GM18951 (cell line): ENCODE results near the gene AJAP1.

ENCODE experiments used
- POLR2A ChIP-seq: IDR thresholded peaks from 4 replicates; pipeline ENCODE4 v1.6.1; 2011; ENCODE audit warnings: mild to moderate bottlenecking; ENCODE audit not compliant: insufficient read length, insufficient read depth; ENCODE audit errors: extremely low read depth
- in situ Hi-C: fragments of 300-500 bp; cut with MboI; formaldehyde crosslinking; loops from one replicate; pipeline ENCODE4 v1.12.0; 2022; ENCODE audit warnings: low sequenced_read_pairs, mixed read lengths, inconsistent platforms; ENCODE audit not compliant: unreplicated experiment

The AJAP1 gene

GRCh38 chr1:4794020-4794780 lies 139.8 kb downstream of the AJAP1 start:
- no peak for TF ChIP-seq POLR2A

GRCh38 chr1:4796161-4797015 lies 142.0 kb downstream of the AJAP1 start:
- TF ChIP-seq POLR2A = no peak
- in situ Hi-C loops = no loop called here

More at GRCh38 chr1:4794020-4794780, 139.8 kb downstream of the AJAP1 start:
- in situ Hi-C loops = no loop called here

GRCh38 chr1:4797016-4797410 lies 142.6 kb downstream of the AJAP1 start:
- no peak for TF ChIP-seq POLR2A
- in situ Hi-C loops = no loop called here

- TF ChIP-seq POLR2A = no peak
- in situ Hi-C loops = no loop called here
Measured at GRCh38 chr1:4797429-4797828, 143.0 kb downstream of the AJAP1 start.

GRCh38 chr1:4801192-4801924 lies 146.9 kb downstream of the AJAP1 start:
- no peak for TF ChIP-seq POLR2A
- in situ Hi-C loops = loop anchor here (25.0 kb wide), 1 partner anchor 889 kb away; the partner anchor contains the start of gene C1orf174

- in situ Hi-C loops = loop anchor here (25.0 kb wide), 1 partner anchor 890 kb away; the partner anchor contains the start of gene C1orf174
- no peak for TF ChIP-seq POLR2A
Measured at GRCh38 chr1:4802024-4802423, 147.6 kb downstream of the AJAP1 start.

GRCh38 chr1:4803335-4803734 lies 148.9 kb downstream of the AJAP1 start:
- in situ Hi-C loops = loop anchor here (25.0 kb wide), 1 partner anchor 891 kb away; the partner anchor contains the start of gene C1orf174
- TF ChIP-seq POLR2A = no peak

- no peak for TF ChIP-seq POLR2A
- in situ Hi-C loops = loop anchor here (25.0 kb wide), 1 partner anchor 894 kb away; the partner anchor contains the start of gene C1orf174
Measured at GRCh38 chr1:4805987-4806386, 151.6 kb downstream of the AJAP1 start.

GRCh38 chr1:4820543-4820942 lies 166.1 kb downstream of the AJAP1 start:
- in situ Hi-C loops = loop anchor here (25.0 kb wide), 1 partner anchor 908 kb away; the partner anchor contains the start of gene C1orf174
- TF ChIP-seq POLR2A = no peak

- in situ Hi-C loops = no loop called here
- TF ChIP-seq POLR2A = no peak
Measured at GRCh38 chr1:4825800-4826450, 171.5 kb downstream of the AJAP1 start.

GRCh38 chr1:4830707-4831106 lies 176.3 kb downstream of the AJAP1 start:
- in situ Hi-C loops = no loop called here
- no peak for TF ChIP-seq POLR2A

GRCh38 chr1:4836574-4836973 lies 182.2 kb downstream of the AJAP1 start:
- TF ChIP-seq POLR2A = no peak
- in situ Hi-C loops = no loop called here
